ENCODE data around the gene LPCAT4.

Gene LPCAT4

GRCh38 chr15:34370643-34371042 lies 3.6 kb upstream of the LPCAT4 start:
- Mint-ChIP-seq H3K27me3 (no peaks in the 10 kb centered on the region), H3K4me3 (no peak overlapping the region), H3K4me1 (ENCODE audit: low read depth) (peaks cover 31% of the 10 kb centered on the region), H3K9me3 (no peaks in the 10 kb centered on the region), H3K36me3 (ENCODE audit: low read depth) (peaks cover 15% of the 10 kb centered on the region), H3K27ac (no peak overlapping the region)
- intact Hi-C loops (cut with micrococcal nuclease), result no loop called here

- Mint-ChIP-seq H3K27me3 (no peaks in the 10 kb centered on the region), H3K4me3 (no peak overlapping the region), H3K36me3 (ENCODE audit: low read depth) (peaks cover 15% of the 10 kb centered on the region), H3K27ac (no peak overlapping the region), H3K9me3 (no peaks in the 10 kb centered on the region), H3K4me1 (ENCODE audit: low read depth) (peaks cover 36% of the 10 kb centered on the region)
- intact Hi-C loops (cut with micrococcal nuclease), result no loop called here
Measured at GRCh38 chr15:34370129-34370528, 3.1 kb upstream of the LPCAT4 start.

DNA sequence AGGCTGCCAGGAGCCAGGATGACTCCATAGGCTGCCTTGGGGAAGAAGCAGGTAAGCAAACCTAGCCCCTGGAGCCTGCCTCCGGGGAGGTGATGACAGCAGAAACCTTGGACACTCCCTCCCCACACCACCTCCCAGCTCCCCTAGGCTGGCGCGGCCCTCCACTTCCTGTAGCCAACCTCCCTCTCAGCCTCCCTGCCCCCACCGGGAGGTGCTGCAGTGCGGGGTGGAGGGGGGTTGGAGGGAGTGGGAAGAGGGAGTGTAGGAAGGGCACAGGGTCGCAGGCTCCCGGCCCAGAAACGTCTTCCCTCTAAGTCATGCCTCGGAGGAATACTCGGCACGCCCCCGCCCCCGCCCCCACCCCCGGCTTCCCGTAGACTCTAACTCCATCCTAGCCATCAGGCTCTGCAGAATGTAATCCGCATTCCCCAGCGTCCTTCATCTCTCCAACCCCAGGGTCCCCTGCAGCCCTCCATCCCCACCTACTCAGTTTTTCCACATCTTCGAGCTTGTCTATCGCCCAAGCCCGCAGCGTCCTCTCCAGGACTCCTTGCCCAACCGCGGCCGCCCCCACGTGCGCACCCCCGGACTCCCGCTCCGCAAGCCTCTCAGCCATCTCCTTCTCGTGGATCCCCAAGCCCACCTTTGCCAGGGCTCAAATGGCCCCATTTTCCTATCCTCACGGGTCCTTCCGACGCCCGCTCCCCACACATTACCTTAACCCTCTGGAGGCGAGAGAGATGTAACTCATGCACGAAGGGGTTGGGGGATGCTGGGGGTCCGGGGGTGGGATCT lies 528 bp downstream of the LPCAT4 start:
- peak overlapping the region; percentile 95 for H3K27ac Mint-ChIP-seq
- intact Hi-C loops (cut with micrococcal nuclease), result loop anchor here (1.0 to 10.0 kb wide), 4 partner anchors 23 to 262 kb away; partner anchors contain the start of genes EMC7, NOP10, NUTM1 and PGBD4
- no peaks in the 10 kb centered on the region for H3K9me3 Mint-ChIP-seq
- H3K4me1 Mint-ChIP-seq (ENCODE audit: low read depth), result peaks cover 60% of the 10 kb centered on the region
- H3K36me3 Mint-ChIP-seq (ENCODE audit: low read depth), result peaks cover 40% of the 10 kb centered on the region
- H3K27me3 Mint-ChIP-seq, result no peaks in the 10 kb centered on the region
- peak overlapping the region; percentile 92 for H3K4me3 Mint-ChIP-seq

DNA sequence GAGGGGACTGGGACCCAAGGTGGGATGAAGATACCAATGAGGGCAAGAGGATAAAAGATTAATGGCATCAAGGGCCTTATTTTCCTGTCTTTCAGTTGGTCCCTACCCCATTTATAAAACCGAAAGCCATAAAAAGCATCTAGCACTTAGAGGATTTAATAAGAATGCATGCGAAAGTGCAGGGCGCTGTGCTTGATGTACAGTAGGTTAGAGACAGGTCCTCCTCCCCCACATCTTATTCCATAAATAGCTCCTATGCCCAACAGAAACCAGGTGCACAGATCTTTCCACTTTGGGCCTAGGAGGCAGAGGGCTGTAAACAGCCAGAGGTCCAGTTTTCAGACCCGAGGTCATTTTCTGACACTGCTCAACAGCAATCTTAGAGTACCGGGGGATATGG lies 1.2 kb downstream of the LPCAT4 start:
- Mint-ChIP-seq H3K36me3 (ENCODE audit: low read depth) (peaks cover 46% of the 10 kb centered on the region), H3K27ac (peak overlapping the region; percentile 95), H3K9me3 (no peaks in the 10 kb centered on the region), H3K4me1 (ENCODE audit: low read depth) (peaks cover 60% of the 10 kb centered on the region), H3K4me3 (peak overlapping the region; percentile 92), H3K27me3 (no peaks in the 10 kb centered on the region)
- intact Hi-C loops (cut with micrococcal nuclease), result loop anchor here (10.0 kb wide), 1 partner anchor 261 kb away; the partner anchor contains the start of genes EMC7 and PGBD4

DNA sequence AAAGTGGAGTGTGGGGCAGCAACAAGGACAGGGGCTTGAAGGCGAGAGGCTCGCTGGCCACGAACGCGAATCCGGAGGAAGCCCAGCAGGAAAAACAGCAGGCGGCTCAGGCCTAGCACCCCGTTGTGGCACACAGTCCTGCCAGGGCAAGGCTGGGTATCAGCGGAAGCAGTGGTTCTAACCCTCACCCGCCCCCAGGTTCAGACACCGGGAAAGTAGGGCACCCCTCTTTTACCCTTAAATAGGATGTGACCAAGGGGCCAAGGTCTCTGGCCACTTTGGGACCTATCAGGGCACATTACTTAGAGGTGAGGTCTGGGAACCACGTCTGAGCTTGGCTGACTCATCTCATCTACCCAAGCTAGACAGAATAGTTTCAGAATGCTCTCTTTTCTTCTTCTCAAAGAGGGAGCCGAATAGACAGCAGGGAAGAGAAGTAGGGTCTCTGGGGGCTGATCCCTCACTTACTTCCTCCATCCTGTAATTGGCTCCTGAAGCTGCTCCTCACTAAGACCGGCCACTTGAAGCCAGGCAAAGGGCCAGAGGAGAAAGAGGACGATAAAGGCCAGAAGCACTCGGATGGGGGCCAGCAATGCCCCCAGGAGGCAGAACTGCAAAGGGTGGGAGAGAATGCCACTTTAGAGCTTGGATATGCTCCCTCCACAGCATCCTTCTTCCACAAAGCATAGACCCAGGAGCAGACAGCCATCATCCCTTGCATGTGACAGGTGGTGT lies 1.7 kb downstream of the LPCAT4 start:
- Mint-ChIP-seq H3K36me3 (ENCODE audit: low read depth) (peaks cover 50% of the 10 kb centered on the region), H3K4me1 (ENCODE audit: low read depth) (peaks cover 58% of the 10 kb centered on the region), H3K4me3 (peak overlapping the region; percentile 92), H3K27ac (no peak overlapping the region), H3K27me3 (no peaks in the 10 kb centered on the region), H3K9me3 (no peaks in the 10 kb centered on the region)
- intact Hi-C loops (cut with micrococcal nuclease), result loop anchor here (10.0 kb wide), 1 partner anchor 260 kb away; the partner anchor contains the start of genes EMC7 and PGBD4

DNA sequence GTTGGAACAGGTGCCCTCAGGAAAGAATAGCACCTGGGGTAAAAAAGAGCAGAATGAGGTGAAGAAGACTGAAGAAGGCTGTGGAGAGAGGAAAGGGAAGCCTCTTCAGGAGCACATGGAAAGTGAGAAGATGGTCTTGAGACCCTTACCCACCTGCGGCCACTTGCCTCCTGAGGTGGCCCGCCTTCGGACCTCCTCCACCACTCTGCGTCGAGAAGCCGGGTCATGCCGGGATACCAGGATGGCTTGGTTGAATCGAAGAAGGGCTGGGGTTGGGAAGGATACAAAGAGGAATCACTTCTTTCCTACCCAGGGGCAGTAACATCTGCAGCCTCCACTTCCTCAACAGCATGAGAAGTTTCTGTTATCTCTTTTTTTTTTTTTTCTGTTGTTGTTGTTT lies 3.0 kb downstream of the LPCAT4 start:
- Mint-ChIP-seq H3K27me3 (no peaks in the 10 kb centered on the region), H3K27ac (no peak overlapping the region), H3K4me3 (no peak overlapping the region), H3K36me3 (ENCODE audit: low read depth) (peaks cover 62% of the 10 kb centered on the region), H3K4me1 (ENCODE audit: low read depth) (peaks cover 62% of the 10 kb centered on the region), H3K9me3 (no peaks in the 10 kb centered on the region)
- intact Hi-C loops (cut with micrococcal nuclease), result loop anchor here (10.0 kb wide), 1 partner anchor 259 kb away; the partner anchor contains the start of genes EMC7 and PGBD4

DNA sequence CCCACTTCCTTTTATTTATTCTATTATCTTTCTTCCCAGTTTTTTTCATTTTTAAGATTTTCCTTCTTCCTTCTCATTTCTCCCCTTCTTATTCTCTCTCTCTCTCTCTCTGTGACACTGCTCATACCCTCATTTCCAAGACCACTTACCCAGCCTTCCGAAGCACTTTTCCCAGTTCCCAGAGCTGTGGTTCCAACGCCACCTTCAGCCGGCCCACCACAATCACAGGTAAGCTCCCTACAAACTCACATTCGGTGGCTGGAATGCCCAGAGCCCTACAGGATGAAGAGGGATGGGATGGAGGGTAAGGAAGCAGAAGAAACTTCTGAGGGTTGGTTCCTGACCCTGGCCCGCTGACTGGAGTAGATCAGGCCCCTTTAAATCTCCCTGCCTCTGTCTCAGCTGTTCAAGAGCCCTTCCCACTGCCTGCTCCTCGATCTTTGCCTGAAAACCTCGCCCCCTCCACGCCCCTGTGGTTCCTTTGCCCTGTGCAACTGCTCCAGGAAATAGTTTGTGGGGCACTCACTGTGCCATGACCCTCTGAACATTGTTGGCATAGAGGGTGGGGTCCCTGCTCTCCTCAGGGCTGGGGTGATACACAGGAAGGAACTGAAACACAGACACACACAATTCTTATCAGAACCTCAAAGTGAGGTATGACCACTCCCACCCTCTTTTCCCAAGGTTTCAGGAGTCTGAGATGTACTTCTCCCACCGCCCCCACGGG lies 4.8 kb downstream of the LPCAT4 start:
- H3K4me1 Mint-ChIP-seq (ENCODE audit: low read depth), result peaks cover 55% of the 10 kb centered on the region
- H3K4me3 Mint-ChIP-seq, result no peak overlapping the region
- H3K36me3 Mint-ChIP-seq (ENCODE audit: low read depth), result peaks cover 72% of the 10 kb centered on the region
- no peaks in the 10 kb centered on the region for H3K9me3 Mint-ChIP-seq
- peak overlapping the region; percentile 26 for H3K27ac Mint-ChIP-seq
- intact Hi-C loops (cut with micrococcal nuclease), result loop anchor here (10.0 kb wide), 1 partner anchor 257 kb away; the partner anchor contains the start of genes EMC7 and PGBD4
- H3K27me3 Mint-ChIP-seq, result no peaks in the 10 kb centered on the region

- Mint-ChIP-seq H3K27ac (no peak overlapping the region), H3K4me1 (ENCODE audit: low read depth) (peaks cover 48% of the 10 kb centered on the region), H3K4me3 (no peak overlapping the region), H3K9me3 (no peaks in the 10 kb centered on the region), H3K27me3 (no peaks in the 10 kb centered on the region), H3K36me3 (ENCODE audit: low read depth) (peaks cover 68% of the 10 kb centered on the region)
- intact Hi-C loops (cut with micrococcal nuclease), result loop anchor here (10.0 kb wide), 1 partner anchor 256 kb away; the partner anchor contains the start of genes EMC7 and PGBD4
Measured at GRCh38 chr15:34361278-34361677, 5.7 kb downstream of the LPCAT4 start.

DNA sequence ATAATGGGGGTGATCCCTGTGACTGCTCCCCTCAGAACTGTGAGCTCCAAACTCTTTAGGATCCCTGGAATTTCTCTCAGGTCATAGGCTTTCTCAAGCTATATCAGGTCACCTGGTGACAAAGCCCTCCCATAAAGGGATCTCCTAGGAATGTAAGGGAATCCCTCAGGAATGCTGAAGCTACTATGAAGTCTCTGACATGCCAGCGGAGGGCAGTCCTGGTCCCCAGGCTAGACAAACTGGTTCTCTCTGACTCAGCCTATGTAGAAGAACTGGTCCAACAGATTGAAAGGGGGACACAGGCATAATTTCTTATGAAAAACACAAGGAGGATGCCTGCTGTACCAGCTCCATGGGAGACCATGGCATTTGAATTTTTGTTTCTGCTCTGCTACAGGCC lies 6.7 kb downstream of the LPCAT4 start:
- H3K4me3 Mint-ChIP-seq, result no peak overlapping the region
- H3K27me3 Mint-ChIP-seq, result no peaks in the 10 kb centered on the region
- peaks cover 39% of the 10 kb centered on the region for H3K4me1 Mint-ChIP-seq (ENCODE audit: low read depth)
- H3K9me3 Mint-ChIP-seq, result no peaks in the 10 kb centered on the region
- H3K36me3 Mint-ChIP-seq (ENCODE audit: low read depth), result peaks cover 78% of the 10 kb centered on the region
- no peak overlapping the region for H3K27ac Mint-ChIP-seq
- intact Hi-C loops (cut with micrococcal nuclease), result loop anchor here (10.0 kb wide), 1 partner anchor 255 kb away; the partner anchor contains the start of genes EMC7 and PGBD4

DNA sequence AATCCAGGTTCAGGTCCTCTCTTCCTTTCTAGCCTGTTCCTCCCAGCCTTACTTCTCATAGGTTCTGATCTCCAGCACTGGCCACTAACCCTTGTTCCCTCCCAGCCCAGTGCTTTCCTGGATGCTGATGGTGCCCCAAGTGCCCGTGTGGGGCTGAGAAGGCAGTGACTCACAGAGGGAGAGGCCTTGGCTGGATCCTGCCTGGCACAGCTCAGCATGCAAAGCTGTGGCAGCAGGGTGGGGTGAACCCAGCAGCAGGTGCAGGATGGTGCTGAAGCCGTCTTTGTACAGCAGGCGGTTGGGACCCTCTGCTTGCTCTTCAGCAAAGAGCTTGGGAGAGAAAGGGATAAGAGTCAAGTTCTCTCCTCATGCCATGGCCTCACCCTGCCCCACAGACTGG lies 7.6 kb downstream of the LPCAT4 start:
- Mint-ChIP-seq H3K36me3 (ENCODE audit: low read depth) (peaks cover 86% of the 10 kb centered on the region), H3K4me1 (ENCODE audit: low read depth) (peaks cover 31% of the 10 kb centered on the region), H3K27ac (no peak overlapping the region), H3K27me3 (no peaks in the 10 kb centered on the region), H3K9me3 (no peaks in the 10 kb centered on the region), H3K4me3 (no peak overlapping the region)
- intact Hi-C loops (cut with micrococcal nuclease), result no loop called here

DNA sequence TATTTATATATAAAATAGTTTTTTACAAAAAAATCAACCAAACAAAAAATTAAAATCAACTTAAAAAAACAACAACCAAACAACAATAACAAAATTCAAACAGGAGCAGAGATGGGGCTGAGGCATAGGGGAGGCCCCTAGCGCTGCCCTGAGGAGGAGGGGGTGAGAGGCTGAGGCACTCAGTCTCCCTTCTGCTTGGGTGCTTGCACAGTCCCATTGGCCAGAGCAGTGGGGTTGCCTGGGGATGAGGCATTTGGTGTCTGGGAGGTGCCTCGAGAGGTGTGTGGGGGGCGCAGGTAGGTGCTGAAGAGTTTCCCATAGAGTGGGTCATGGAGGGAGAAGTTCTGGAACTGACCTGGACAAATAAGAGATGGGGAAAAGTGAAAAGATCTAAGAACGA lies 8.0 kb downstream of the LPCAT4 start:
- H3K27ac Mint-ChIP-seq, result no peak overlapping the region
- intact Hi-C loops (cut with micrococcal nuclease), result no loop called here
- no peaks in the 10 kb centered on the region for H3K27me3 Mint-ChIP-seq
- H3K4me1 Mint-ChIP-seq (ENCODE audit: low read depth), result peaks cover 33% of the 10 kb centered on the region
- H3K9me3 Mint-ChIP-seq, result no peaks in the 10 kb centered on the region
- no peak overlapping the region for H3K4me3 Mint-ChIP-seq
- peaks cover 86% of the 10 kb centered on the region for H3K36me3 Mint-ChIP-seq (ENCODE audit: low read depth)

DNA sequence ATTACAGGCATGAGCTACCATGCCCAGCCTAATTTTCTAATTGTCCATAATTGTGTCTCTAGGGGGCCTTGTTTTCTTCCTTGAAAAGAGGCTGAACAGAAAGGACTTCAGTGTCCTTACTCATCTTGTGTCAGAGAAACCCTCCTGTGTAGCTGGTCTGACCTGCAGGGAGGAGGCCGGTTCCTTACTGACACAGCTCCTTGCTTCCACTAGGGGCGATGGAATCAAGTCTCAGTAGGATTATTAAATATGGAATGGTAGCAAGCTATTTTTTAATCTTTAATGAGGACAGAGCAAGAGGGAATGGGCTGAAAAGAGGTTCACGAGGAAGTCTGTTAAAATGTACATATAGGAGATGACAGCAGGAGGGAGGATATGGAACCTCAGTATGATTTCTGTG lies 8.6 kb downstream of the LPCAT4 start:
- Mint-ChIP-seq H3K27ac (no peak overlapping the region), H3K4me3 (no peak overlapping the region), H3K36me3 (ENCODE audit: low read depth) (peaks cover 81% of the 10 kb centered on the region), H3K27me3 (no peaks in the 10 kb centered on the region), H3K9me3 (no peaks in the 10 kb centered on the region), H3K4me1 (ENCODE audit: low read depth) (peaks cover 29% of the 10 kb centered on the region)
- intact Hi-C loops (cut with micrococcal nuclease), result no loop called here

- Mint-ChIP-seq H3K4me3 (no peak overlapping the region), H3K27ac (no peak overlapping the region), H3K27me3 (no peaks in the 10 kb centered on the region), H3K4me1 (ENCODE audit: low read depth) (peaks cover 23% of the 10 kb centered on the region), H3K9me3 (no peaks in the 10 kb centered on the region), H3K36me3 (ENCODE audit: low read depth) (peaks cover 74% of the 10 kb centered on the region)
- intact Hi-C loops (cut with micrococcal nuclease), result no loop called here
Measured at GRCh38 chr15:34357653-34358052, 9.3 kb downstream of the LPCAT4 start.
